RPMI7951 (cell line): Measurements from ENCODE around the gene NUBPL. TPM values are rescaled to one million over a fixed set of nuclear protein-coding genes. Genes with fewer than 3 reads are reported as not detected.

Experiments
- DNase-seq: peaks from one replicate; pipeline ENCODE4 v3.0.0-alpha.2; 2012; ENCODE audit warnings: low read depth
- total RNA-seq: library from RNA; depleted of rRNA; stranded (reverse); fragments of >200 nt; shearing (Covaris generic); gene quantifications from 2 replicates; pipeline ENCODE4 v1.2.3, GENCODE V29; 2014; rRNA removed

NUBPL gene, protein sequence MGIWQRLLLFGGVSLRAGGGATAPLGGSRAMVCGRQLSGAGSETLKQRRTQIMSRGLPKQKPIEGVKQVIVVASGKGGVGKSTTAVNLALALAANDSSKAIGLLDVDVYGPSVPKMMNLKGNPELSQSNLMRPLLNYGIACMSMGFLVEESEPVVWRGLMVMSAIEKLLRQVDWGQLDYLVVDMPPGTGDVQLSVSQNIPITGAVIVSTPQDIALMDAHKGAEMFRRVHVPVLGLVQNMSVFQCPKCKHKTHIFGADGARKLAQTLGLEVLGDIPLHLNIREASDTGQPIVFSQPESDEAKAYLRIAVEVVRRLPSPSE
- 13.1 and 14.1 TPM in 2 replicates for total RNA-seq

GRCh38 chr14:31561155-31561846 is at the start of gene NUBPL:
Gene NUBPL (plus strand): TSS chr14:31561404. CDS start chr14:31561440, 36 bp downstream.
- DNase-seq: peak; percentile 90

GRCh38 chr14:31527087-31527486 is 34.1 kb upstream of the NUBPL start:
- DNase-seq: no peak

DNA sequence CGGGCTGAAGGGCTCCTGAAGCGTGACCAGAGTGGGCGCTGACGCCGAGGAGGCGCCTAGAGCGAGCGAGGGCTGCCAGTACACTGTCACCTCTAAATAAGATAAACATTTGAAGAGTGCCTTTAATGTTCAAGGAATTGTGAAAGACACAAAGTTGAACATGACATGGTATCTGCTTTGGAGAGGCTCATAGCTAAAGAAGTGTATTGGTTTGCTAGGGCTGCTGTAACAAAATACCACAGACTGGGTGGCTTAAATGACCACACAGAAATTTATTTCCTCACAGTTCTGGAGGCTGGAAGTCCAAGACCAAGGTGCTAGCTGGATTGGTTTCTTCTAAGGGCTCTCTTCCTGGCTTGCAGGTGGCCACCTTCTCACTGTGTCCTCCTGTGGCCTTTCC is 33.7 kb upstream of the NUBPL start:
- DNase-seq: no peak

- no peak for DNase-seq
Measured at GRCh38 chr14:31529053-31529452, 32.2 kb upstream of the NUBPL start.

DNA sequence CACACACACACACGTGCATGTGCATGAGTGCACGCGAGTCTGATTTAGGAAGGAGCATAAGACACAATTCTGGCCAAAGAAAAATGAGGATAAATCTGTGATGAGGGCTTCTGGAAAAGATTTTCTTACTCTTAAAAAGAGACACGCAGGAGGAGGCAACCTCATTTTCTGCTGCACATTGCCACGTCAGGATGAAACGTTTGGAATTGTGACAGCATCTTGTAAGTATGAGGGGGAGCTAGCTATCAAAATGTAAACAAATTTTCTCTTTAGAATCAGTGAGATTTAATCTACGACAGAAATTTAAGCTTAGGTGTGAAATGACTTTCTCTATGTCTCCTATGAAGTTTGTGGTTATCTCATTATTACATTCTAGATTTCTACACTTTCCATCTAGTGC is 31.1 kb upstream of the NUBPL start:
- no peak for DNase-seq

DNA sequence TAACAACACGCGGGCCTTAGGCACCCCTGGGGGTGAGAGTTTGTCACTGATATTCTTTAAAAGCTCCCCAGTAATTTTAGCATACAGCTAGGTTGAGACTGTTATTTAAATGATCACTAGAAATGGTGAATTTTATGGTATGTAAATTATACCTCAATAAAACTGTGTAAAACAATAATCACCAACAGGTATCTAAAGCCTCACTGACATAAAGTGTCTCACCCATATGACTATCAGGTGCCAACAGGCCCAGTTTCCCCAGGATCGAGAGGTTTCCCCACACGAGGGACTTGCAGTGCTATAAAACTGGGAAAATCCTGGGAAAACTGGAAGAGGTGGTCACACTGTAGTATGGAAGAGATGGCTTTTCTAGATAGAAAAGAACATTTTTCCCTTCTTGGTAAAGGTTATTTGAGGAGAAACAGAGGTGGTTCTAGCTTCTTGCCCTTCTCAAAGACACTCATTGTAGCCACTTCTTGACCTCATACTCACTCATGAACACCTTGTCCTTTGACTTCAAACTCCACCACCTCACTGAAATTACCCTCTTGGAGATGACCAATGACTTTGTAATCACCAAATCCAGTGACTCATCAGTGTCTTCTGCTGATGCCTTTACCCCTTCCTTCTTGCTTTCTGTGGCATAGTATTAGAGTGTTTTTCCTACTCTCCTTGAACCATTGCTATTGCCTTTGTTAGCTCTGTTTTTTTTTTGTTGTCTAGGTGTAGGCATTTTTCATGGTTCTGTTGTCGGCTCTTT is 24.8 kb upstream of the NUBPL start:
- DNase-seq: no peak

DNA sequence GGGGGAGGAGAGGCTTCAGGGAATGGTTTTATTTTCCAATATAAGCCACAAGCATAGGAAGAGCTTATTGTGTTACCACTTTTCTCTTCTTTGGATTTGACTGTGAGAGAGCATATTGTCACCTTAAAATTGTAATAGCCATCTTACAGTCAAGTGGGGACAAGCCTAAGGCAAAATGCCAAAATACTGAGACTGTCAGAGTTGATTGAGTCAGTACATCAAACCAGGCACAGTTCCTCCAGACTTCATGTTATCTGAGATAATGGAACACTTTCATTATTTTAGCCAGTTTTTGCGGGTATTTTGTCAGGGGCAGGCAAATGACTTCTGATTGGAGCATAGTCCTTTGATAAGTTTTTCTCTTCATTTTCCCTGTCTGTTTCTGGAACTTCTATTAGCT is 19.5 kb upstream of the NUBPL start:
- no peak for DNase-seq

DNA sequence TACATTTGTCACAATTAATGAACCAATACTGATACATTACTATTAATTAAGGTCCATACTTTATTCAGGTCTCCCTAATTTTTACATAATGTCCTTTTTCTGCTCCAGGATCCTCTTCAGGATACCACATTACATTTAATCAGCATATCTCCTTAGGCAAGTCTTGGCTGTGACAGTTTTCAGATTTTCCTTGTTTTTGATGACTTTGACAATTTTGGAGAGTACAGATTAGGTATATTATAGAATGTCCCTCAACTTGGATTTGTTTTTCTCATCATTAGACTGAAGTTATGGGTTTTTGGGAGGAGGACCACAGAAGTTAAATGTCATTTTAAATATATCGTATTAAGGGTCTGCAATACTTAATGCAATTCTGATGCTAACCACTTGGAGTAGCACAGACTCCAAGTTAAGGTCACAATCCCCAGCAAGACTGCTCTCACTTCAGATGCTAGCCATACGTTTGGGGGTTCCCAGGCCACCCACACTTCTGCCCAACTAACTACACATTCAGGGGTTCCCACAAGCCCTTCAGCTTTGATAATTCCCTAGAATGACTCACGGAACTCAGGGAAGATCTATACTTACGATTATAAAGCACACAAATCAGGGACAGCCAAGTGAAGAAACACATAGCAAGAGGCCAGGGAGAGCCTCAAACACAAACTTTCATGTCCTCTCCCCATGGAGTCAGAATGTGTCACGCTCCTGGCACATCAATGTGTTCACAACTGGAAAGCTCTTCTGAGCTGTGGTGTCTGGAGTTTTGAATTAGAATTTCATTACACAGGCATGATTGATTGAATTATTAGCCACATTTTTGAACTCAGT is 17.0 kb upstream of the NUBPL start:
- DNase-seq: peak; percentile 2

DNA sequence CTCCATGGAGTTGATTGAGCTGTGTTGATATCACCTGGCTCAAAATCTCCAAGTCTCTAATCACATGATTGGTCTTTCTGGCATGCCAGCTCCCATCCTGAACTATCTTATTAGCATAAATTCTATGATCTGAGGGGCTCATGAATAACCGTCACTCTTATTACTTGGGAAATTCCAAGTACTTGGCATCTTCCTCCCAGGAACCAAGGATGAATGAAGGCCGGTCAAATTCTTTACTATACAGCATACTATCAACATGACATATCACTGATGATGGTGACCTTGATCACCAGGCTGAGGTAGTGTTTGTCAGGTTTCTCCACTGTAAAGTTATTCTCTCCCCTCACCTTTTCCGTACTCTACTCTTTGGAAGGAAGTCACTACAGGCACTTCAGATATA is 16.4 kb upstream of the NUBPL start:
- DNase-seq: no peak

DNA sequence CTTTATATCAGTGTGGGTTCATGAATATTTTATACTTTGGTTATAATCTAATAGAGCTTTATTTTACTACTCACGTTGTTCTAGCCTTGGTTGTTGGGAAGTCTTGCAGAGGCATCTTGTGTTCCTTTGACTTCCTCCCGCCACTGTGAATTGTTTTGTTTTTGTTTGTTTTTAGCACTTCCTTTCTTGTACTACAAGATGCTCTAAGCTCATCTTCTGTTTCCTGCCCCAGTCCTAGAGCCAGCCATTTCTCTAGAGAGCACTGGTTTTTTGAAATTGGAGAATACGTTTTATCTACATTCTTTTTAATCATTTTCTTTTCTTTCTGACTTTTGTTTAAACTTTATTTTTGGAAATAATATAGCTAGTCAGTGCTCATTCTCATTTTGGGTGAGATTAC is 15.9 kb upstream of the NUBPL start:
- no peak for DNase-seq

DNA sequence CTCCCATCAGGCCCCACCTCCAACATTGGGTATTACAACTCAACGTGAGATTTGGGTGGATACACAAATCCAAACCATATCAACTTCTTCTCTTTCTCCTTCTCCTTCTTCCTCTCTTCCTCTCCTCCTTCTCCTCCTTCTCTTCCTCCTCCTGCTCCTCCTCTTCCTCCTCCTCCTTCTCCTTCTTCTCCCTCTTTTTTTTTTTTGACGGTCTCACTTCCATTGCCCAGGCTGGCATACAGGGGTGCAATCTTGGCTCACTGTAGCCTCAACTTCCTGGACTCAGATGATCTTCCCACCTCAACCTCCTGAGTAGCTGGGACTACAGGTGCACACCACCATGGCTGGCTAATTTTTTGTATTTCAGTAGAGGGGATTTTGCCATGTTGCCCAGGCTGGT is 11.4 kb upstream of the NUBPL start:
- DNase-seq: no peak

- no peak for DNase-seq
Measured at GRCh38 chr14:31550589-31550988, 10.6 kb upstream of the NUBPL start.

DNA sequence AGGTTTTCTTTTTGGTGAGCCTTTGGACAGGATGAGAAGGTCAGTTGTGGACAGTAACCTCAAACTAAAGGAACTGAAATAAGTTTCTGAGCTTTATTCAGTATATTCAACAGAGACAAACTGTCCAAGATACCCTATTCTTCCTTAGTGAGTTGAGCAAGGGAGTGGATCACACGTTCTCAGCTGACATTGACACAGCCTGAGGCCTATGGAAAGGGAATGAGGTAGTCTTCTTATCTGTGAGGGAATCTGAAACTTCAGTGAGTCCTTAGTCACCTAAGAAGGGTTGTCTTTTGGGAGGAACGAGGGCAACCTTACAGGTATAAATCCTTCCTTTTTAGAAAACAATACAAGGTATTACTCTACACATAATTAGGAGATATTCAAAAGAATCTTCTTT is 5.0 kb upstream of the NUBPL start:
- DNase-seq: no peak

- DNase-seq: no peak
Measured at GRCh38 chr14:31559939-31560338, 1.3 kb upstream of the NUBPL start.

- no peak for DNase-seq
Measured at GRCh38 chr14:31560759-31561154, 447 bp upstream of the NUBPL start.

DNA sequence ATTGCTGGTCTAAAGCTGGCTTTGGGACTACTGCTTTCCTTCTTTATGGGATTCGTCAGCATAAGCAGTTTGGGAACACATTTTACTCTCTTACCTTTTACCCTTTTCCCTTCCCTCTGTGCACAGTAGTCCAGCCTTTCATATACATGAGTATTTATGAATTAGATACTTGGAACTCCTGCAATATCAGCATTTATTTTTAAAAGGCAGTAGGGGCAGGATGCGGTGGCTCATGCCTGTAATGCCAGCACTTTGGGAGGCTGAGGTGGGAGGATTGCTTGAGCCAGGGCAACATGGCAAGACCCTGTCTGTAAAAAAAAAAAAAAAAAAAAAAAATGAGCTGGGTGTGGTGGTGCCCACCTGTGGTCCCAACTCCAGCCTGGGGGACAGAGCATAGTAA is 3.0 kb downstream of the NUBPL start:
- DNase-seq: no peak

DNA sequence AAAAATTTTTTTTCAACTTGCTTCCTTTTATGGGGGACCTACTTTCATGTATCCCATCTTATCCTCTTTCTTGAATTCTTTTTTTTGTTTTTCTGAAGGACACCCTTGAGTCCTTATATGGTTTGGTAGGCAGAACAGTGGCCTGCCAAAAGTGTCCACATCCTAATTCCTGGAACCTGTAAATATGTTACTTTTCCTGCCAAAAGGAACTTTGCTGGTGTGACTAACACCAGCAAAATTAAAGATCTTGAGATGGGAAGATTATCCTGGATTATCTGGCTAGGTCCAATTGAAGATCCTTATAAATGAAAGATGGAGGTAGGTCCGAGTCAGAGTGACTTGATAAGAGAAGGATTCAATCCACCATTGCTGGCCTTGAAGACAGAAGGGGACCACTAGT is 5.3 kb downstream of the NUBPL start:
- no peak for DNase-seq

DNA sequence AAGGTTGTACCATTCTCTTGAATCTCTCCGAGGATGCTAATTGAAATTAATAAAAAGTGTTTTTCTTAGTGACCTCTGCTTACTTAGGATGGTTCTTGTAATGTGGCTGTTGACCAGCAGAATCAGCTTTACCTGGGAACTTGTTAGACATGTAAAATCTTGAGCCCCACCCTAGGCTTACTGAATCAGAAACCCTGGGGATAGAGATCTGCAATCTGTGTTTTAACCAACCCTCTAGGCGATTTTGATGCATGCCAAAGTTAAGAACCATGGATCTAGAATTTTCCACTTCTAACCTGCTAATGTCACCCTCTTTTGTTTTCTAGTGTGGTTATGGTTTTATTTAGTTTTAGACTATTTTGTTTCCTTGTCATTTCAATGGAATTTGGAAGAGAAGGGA is 6.5 kb downstream of the NUBPL start:
- no peak for DNase-seq

DNA sequence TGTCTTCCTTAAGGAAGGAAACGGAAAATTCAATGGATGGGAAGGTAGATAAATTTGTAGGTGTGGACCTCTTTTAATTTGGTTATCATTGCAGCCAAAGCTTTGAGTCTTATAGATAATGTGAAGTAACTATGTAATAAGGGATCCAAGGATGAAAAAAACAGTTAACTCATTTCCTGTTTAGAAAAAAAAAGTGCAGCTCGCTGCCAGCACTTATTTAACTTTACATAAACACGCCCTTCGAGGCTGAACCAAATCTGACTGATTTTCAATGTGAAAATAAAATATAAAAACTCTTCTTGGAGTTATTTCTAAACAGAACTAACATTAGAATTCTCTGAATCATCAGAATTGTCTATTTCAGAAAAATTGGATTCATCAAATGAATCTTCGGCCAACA is 7.0 kb downstream of the NUBPL start:
- DNase-seq: no peak

GRCh38 chr14:31568671-31569070 is 7.5 kb downstream of the NUBPL start:
- DNase-seq: no peak

- peak; percentile 2 for DNase-seq
Measured at GRCh38 chr14:31572955-31573354, 11.8 kb downstream of the NUBPL start.

GRCh38 chr14:31576949-31577348 is 15.7 kb downstream of the NUBPL start:
- DNase-seq: no peak
